Testis (tissue), 3 donors: ENCODE data around the gene SERPINA1. TPM values are rescaled to one million over a fixed set of nuclear protein-coding genes. Genes with fewer than 3 reads are reported as not detected.

Experiments
- DNase-seq: peaks from one replicate; pipeline ENCODE4 v3.0.0-alpha.2; 2019
- H3K27ac ChIP-seq, 2 donors: fragments of 200-600 bp; sonication (generic); one replicate each; pipeline ENCODE4 v1.5.1; 2019
- H3K27me3 ChIP-seq: fragments of 200-600 bp; sonication (generic); one replicate; pipeline ENCODE4 v1.5.1; 2019
- H3K36me3 ChIP-seq: fragments of 200-600 bp; sonication (generic); one replicate; pipeline ENCODE4 v1.5.1; 2017; ENCODE audit warnings: low read depth; ENCODE audit errors: missing control alignments
- H3K4me1 ChIP-seq: fragments of 200-600 bp; sonication (generic); one replicate; pipeline ENCODE4 v1.5.1; 2019
- H3K4me3 ChIP-seq, 2 donors: fragments of 200-600 bp; sonication (generic); one replicate each; pipeline ENCODE4 v1.5.1; 2017 to 2019
- H3K9me3 ChIP-seq: fragments of 200-600 bp; sonication (generic); one replicate; pipeline ENCODE4 v1.5.1; 2017
- POLR2A ChIP-seq: fragments of 450-650 bp; IDR thresholded peaks from one replicate; pipeline ENCODE4 v1.6.1; 2017; ENCODE audit warnings: antibody characterized with exemption, mild to moderate bottlenecking, moderate library complexity
- WGBS, 2 donors: methylation state at CpG; one replicate each; pipeline ENCODE4 v1.1.5; 2018; 5-methylcytosine and 5-hydroxymethylcytosine counted together
- intact Hi-C: fragments of 100-400 bp; cut with DNase I; formaldehyde crosslinking; loops from one replicate; pipeline ENCODE4 v1.15.1; 2023; ENCODE audit warnings: low total_unique reads
- polyA plus RNA-seq: library from polyadenylated mRNA; stranded (reverse); fragments of 350-450 nt; fragmentation: Illumina TruSeq; extraction: RNeasy Lipid Tissue Mini Kit (QIAGEN cat#74804); gene quantifications from one replicate; pipeline ENCODE4 v1.2.3, GENCODE V29; 2014; ENCODE audit warnings: low read depth, low replicate concordance; ENCODE audit not compliant: insufficient read depth
- total RNA-seq, 2 donors: library from RNA; depleted of rRNA; stranded (reverse); fragments of >200 nt; gene quantifications; one replicate each; pipeline ENCODE4 v1.2.3, GENCODE V29; 2016
- TF ChIP-seq, protein P1 (sequence below), 3 experiments: fragments of 450-650 bp in 2 of 3; fragments of 200-600 bp in 1 of 3; sonication (generic) in 1 of 3; IDR thresholded peaks; one replicate each; pipeline ENCODE4 v1.5.1; 2016 to 2019; ENCODE audit warnings: antibody characterized with exemption in 3 of 3, mild to moderate bottlenecking in 2 of 3, moderate library complexity in 1 of 3

SERPINA1 gene
- total and polyA plus RNA-seq, 3 donors from 2014 or later = 1.0 to 123 (median 2.2) TPM

DNA sequence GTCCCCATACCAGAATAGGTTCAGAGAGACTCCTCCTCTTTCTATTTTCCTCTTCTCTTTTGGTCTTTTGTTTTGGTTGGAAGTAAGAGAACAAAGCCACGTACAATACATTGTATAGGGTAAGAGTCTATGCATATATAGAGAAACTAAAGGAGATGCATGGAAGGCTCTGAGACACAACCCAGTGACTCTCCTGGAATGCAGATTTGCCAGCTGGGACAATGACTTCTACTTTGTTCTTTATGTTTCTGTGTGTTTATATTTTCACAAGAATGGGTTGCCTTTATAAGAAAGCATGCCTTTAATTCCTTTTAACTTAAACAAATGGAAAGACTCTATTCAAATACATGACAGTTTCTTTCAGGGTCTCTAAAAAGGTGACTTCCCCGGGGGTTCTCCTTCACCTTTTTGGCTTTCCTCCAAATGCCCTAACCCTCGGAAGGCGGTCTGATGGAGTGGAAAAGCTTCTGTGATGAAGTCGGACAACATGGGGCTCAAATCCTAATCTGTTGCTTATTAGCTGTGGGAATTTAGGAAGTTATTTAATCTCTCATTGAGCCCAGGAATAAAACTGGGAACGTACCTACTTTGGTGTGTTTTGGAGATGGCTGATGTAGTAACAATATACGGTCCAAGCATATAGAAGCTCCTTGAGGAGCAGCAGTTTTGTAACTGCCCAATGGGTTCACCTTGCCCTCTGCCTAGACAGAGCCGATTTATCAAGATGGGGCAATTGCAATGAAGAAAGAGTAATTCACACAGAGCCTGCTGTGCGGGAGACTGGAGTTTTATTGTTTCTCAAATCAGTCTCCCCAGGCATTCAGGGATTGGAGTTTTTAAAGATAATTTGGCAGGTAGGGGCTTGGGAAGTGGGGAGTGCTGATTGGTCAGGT lies 9.1 kb upstream of the SERPINA1 start:
- H3K27ac ChIP-seq = no peak overlapping the region
- no peaks in the 10 kb centered on the region for H3K27me3 ChIP-seq
- no peaks in the 10 kb centered on the region for H3K4me1 ChIP-seq
- intact Hi-C loops = no loop called here
- no peaks in the 10 kb centered on the region for H3K36me3 ChIP-seq
- no peak for DNase-seq
- WGBS, 2 donors = 59 to 63% methylated on average over 9 of the region's 9 CpGs
- TF ChIP-seq, protein P1, sequence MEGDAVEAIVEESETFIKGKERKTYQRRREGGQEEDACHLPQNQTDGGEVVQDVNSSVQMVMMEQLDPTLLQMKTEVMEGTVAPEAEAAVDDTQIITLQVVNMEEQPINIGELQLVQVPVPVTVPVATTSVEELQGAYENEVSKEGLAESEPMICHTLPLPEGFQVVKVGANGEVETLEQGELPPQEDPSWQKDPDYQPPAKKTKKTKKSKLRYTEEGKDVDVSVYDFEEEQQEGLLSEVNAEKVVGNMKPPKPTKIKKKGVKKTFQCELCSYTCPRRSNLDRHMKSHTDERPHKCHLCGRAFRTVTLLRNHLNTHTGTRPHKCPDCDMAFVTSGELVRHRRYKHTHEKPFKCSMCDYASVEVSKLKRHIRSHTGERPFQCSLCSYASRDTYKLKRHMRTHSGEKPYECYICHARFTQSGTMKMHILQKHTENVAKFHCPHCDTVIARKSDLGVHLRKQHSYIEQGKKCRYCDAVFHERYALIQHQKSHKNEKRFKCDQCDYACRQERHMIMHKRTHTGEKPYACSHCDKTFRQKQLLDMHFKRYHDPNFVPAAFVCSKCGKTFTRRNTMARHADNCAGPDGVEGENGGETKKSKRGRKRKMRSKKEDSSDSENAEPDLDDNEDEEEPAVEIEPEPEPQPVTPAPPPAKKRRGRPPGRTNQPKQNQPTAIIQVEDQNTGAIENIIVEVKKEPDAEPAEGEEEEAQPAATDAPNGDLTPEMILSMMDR (IDR thresholded peaks at IDR 0.05) = no peak
- TF ChIP-seq POLR2A = no peak
- no peak overlapping the region for H3K4me3 ChIP-seq
- no peaks in the 10 kb centered on the region for H3K9me3 ChIP-seq

DNA sequence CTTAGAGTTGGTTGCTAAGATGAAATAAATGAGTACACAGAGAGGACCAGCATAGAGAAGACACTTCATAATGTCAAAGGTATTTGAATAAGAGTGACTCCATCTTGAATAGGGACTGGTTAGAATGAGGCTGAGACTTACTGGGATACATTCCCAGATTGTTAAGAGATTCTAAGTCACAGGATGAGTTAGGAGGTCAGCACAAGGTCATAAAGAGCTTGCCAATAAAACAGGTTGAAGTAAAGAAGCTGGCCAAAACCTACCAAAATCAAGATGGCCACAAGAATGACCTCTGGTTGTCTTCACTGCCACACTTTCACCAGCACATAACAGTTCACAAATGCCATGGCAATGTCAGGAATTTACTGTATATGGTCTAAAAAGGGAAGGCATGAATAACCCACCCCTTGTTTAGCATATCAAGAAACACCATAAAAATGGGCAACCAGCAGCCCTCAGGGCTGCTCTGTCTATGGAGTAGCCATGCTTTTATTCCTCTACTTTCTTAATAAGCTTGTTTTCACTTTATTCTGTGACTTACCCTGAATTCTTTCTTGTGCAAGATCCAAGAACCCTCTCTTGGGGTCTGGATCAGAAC lies 8.3 kb upstream of the SERPINA1 start:
- H3K4me1 ChIP-seq = no peaks in the 10 kb centered on the region
- intact Hi-C loops = no loop called here
- H3K4me3 ChIP-seq = no peak overlapping the region
- H3K27ac ChIP-seq = no peak overlapping the region
- no peak for TF ChIP-seq POLR2A
- TF ChIP-seq, protein P1 (IDR thresholded peaks at IDR 0.05) = no peak
- no peaks in the 10 kb centered on the region for H3K9me3 ChIP-seq
- DNase-seq = no peak
- H3K27me3 ChIP-seq = no peaks in the 10 kb centered on the region
- no peaks in the 10 kb centered on the region for H3K36me3 ChIP-seq

DNA sequence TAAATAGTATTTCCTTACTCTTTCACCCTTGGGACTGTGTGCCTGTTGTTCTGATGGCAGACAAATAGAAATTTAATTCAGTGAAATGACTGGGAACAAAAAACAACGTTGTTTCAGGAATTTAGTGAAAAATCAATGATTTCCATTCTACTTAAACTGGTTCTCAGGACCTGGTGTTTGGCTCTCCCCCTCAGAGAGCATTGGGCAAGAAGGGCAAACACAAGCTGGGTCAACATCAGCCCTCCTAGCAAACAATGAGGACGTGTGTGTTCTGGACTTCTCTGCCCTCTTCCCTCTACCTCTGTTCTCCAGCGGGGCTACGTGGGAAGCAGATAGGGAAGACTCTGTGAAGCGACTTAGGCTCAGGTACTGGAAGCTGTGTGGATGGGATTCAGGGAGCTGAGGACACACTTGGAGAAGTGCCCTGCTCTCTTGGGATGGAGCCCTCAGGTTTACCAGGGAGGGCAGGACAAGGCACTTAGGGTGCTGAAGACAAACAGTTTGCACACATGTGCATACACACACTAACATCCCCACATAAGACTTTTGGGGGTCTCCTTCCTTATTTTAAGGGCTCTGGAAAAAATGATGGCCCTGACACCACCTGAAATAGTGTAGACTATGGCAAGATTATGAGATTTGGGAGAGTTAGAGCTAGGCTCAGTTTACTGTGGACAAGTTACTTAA lies 7.6 kb upstream of the SERPINA1 start:
- intact Hi-C loops = no loop called here
- TF ChIP-seq, protein P1 (IDR thresholded peaks at IDR 0.05) = no peak
- TF ChIP-seq POLR2A = no peak
- DNase-seq = no peak
- Histone ChIP-seq H3K4me3 (no peak overlapping the region), H3K9me3 (no peaks in the 10 kb centered on the region), H3K27me3 (no peaks in the 10 kb centered on the region), H3K4me1 (no peaks in the 10 kb centered on the region), H3K36me3 (no peaks in the 10 kb centered on the region), H3K27ac (no peak overlapping the region)
- 79 to 82% methylated on average over 5 of the region's 5 CpGs for WGBS, 2 donors

DNA sequence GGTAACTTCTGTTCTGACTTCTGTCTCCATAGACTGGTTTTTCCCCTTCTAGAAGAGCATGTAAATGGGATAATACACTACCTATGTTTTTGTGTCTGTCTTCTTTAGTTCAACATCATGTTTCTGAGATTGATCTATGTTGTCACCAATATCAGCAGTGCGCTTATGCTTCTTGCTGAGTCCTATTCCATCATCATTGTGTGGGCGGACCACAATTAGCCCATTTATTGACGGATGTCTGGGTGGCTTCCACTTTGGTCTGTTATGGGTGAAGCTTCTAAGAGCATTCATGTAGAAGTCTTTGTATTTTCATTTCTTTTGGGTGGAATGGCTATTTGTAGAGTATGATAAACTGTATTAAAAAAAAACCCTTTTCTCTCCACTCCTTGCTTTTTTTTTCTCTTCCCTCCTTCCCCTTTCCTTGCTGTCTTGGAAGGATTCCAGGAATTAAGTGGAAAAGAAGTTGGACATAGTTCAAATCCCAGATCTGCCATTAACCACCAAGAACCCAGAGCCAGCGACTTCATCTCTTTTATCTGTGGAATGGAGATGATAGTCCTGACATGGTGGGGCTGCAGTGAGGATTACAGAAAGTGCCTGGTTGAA lies 7.0 kb upstream of the SERPINA1 start:
- Histone ChIP-seq H3K4me3 (no peak overlapping the region), H3K27me3 (no peaks in the 10 kb centered on the region), H3K27ac (no peak overlapping the region), H3K36me3 (no peaks in the 10 kb centered on the region), H3K9me3 (no peaks in the 10 kb centered on the region), H3K4me1 (no peaks in the 10 kb centered on the region)
- TF ChIP-seq, protein P1 (IDR thresholded peaks at IDR 0.05) = no peak
- TF ChIP-seq POLR2A = no peak
- intact Hi-C loops = no loop called here
- no peak for DNase-seq
- 85 to 87% methylated on average over 4 of the region's 4 CpGs for WGBS, 2 donors
